Activated naive CD4-positive, alpha-beta T cell treated with anti-CD3 and anti-CD28 coated beads, Interleukin-2, amount 50 U/mL, for 24 hours (primary cell): ENCODE results near the gene LBHD2.

ENCODE experiments used
- H3K27ac Mint-ChIP-seq: one replicate; pipeline ENCODE4 v1.8.0; 2021; ENCODE audit warnings: mild to moderate bottlenecking, mixed read lengths
- H3K27me3 Mint-ChIP-seq: one replicate; pipeline ENCODE4 v1.8.0; 2021; ENCODE audit warnings: mixed read lengths
- H3K36me3 Mint-ChIP-seq: one replicate; pipeline ENCODE4 v1.8.0; 2021; ENCODE audit warnings: mixed read lengths
- H3K4me1 Mint-ChIP-seq: one replicate; pipeline ENCODE4 v1.8.0; 2021; ENCODE audit warnings: mixed read lengths
- H3K4me3 Mint-ChIP-seq: one replicate; pipeline ENCODE4 v1.8.0; 2021; ENCODE audit warnings: mild to moderate bottlenecking, mixed read lengths
- H3K9me3 Mint-ChIP-seq: one replicate; pipeline ENCODE4 v1.8.0; 2021; ENCODE audit warnings: mixed read lengths

LBHD2 gene

GRCh38 chr14:103137689-103138300 is 53.8 kb downstream of the LBHD2 start:
- Mint-ChIP-seq H3K4me1 (peaks cover 9% of the 10 kb centered on the region), H3K4me3 (no peak overlapping the region), H3K27ac (no peak overlapping the region), H3K36me3 (no peaks in the 10 kb centered on the region), H3K27me3 (peaks cover 12% of the 10 kb centered on the region), H3K9me3 (no peaks in the 10 kb centered on the region)

- H3K27ac Mint-ChIP-seq = no peak overlapping the region
- H3K27me3 Mint-ChIP-seq = peaks cover 17% of the 10 kb centered on the region
- H3K9me3 Mint-ChIP-seq = no peaks in the 10 kb centered on the region
- no peak overlapping the region for H3K4me3 Mint-ChIP-seq
- H3K4me1 Mint-ChIP-seq = peaks cover 9% of the 10 kb centered on the region
- no peaks in the 10 kb centered on the region for H3K36me3 Mint-ChIP-seq
These were observed 54.5 kb downstream of the LBHD2 start for GRCh38 chr14:103138301-103139131.

- no peak overlapping the region for H3K4me3 Mint-ChIP-seq
- H3K27ac Mint-ChIP-seq = no peak overlapping the region
- peaks cover 20% of the 10 kb centered on the region for H3K27me3 Mint-ChIP-seq
- no peaks in the 10 kb centered on the region for H3K9me3 Mint-ChIP-seq
- peaks cover 9% of the 10 kb centered on the region for H3K4me1 Mint-ChIP-seq
- no peaks in the 10 kb centered on the region for H3K36me3 Mint-ChIP-seq
These were observed 55.4 kb downstream of the LBHD2 start for GRCh38 chr14:103139132-103140025.
